GM23338 (cell line): ENCODE measurements around the gene COMMD4. TPM values are rescaled to one million over a fixed set of nuclear protein-coding genes. Genes with fewer than 3 reads are reported as not detected.

Experiments
- ATAC-seq: fragments of 200-7000 bp; cut with Tn5 transposase; 3 replicates; pipeline ENCODE4 v1.9.1; 2020
- DNase-seq: peaks from one replicate; pipeline ENCODE4 v3.0.0-alpha.2; 2015; ENCODE audit warnings: low spot score
- H2AFZ ChIP-seq: fragments of 200-600 bp; sonication (generic); 2 replicates; pipeline ENCODE4 v1.8.0; 2016; ENCODE audit warnings: antibody characterized with exemption, mild to moderate bottlenecking, moderate library complexity
- H3F3A ChIP-seq: fragments of 200-600 bp; sonication (generic); replicated peaks from 2 replicates; pipeline ENCODE4 v1.8.0; 2017; ENCODE audit warnings: antibody characterized with exemption, mixed run types, low read depth
- H3K27ac ChIP-seq: fragments of 200-600 bp; sonication (generic); 2 replicates; pipeline ENCODE4 v1.6.1; 2016; ENCODE audit warnings: low read depth
- H3K27me3 ChIP-seq: fragments of 200-600 bp; sonication (generic); 2 replicates; pipeline ENCODE4 v1.8.0; 2016; ENCODE audit warnings: mild to moderate bottlenecking, mixed run types, moderate library complexity; ENCODE audit not compliant: insufficient read depth
- H3K36me3 ChIP-seq: fragments of 200-600 bp; sonication (generic); 2 replicates; pipeline ENCODE4 v1.8.0; 2016; ENCODE audit warnings: mild to moderate bottlenecking; ENCODE audit not compliant: insufficient read depth
- H3K4me1 ChIP-seq: fragments of 200-600 bp; sonication (generic); 2 replicates; pipeline ENCODE4 v1.8.0; 2016; ENCODE audit warnings: mild to moderate bottlenecking, moderate library complexity; ENCODE audit not compliant: insufficient read depth
- H3K4me2 ChIP-seq: fragments of 200-600 bp; sonication (generic); 2 replicates; pipeline ENCODE4 v1.7.1; 2017; ENCODE audit warnings: mixed run types
- H3K4me3 ChIP-seq: fragments of 200-600 bp; sonication (generic); 2 replicates; pipeline ENCODE4 v1.6.1; 2016; ENCODE audit warnings: mixed run types
- H3K79me2 ChIP-seq: fragments of 200-600 bp; sonication (generic); replicated peaks from 2 replicates; pipeline ENCODE4 v1.8.0; 2017; ENCODE audit warnings: mild to moderate bottlenecking; ENCODE audit not compliant: insufficient read depth
- H3K9me2 ChIP-seq: fragments of 200-600 bp; sonication (generic); 2 replicates; pipeline ENCODE4 v1.8.0; 2017; ENCODE audit not compliant: insufficient read depth
- H4K20me1 ChIP-seq: fragments of 200-600 bp; sonication (generic); replicated peaks from 2 replicates; pipeline ENCODE4 v1.8.0; 2017; ENCODE audit warnings: mild to moderate bottlenecking; ENCODE audit not compliant: insufficient read depth
- H3K27ac Mint-ChIP-seq: 2 replicates; pipeline ENCODE4 v1.8.0; 2020; ENCODE audit warnings: inconsistent platforms, mild to moderate bottlenecking, moderate library complexity, mixed read lengths
- H3K27me3 Mint-ChIP-seq: 3 replicates; pipeline ENCODE4 v1.8.0; 2022; ENCODE audit warnings: low read depth, mild to moderate bottlenecking, moderate library complexity, mixed read lengths, inconsistent platforms; ENCODE audit not compliant: insufficient read depth, poor library complexity
- H3K36me3 Mint-ChIP-seq: 3 replicates; pipeline ENCODE4 v1.8.0; 2021; ENCODE audit warnings: low read depth, mild to moderate bottlenecking, inconsistent platforms, moderate library complexity, mixed read lengths
- H3K4me1 Mint-ChIP-seq: 3 replicates; pipeline ENCODE4 v1.8.0; 2020; ENCODE audit warnings: mild to moderate bottlenecking, inconsistent platforms, mixed read lengths
- H3K4me3 Mint-ChIP-seq: 3 replicates; pipeline ENCODE4 v1.8.0; 2021; ENCODE audit warnings: moderate library complexity, mild to moderate bottlenecking, inconsistent platforms, mixed read lengths
- H3K9me3 Mint-ChIP-seq: 3 replicates; pipeline ENCODE4 v1.8.0; 2020; ENCODE audit warnings: moderate library complexity, mild to moderate bottlenecking, inconsistent platforms, mixed read lengths
- CREB1 ChIP-seq: fragments of 250-450 bp; sonication (Bioruptor Pico); IDR thresholded peaks from 2 replicates; pipeline ENCODE4 v1.5.0; 2020; ENCODE audit warnings: low read depth, mild to moderate bottlenecking, moderate library complexity
- ETS1 ChIP-seq: IDR thresholded peaks from 2 replicates; pipeline ENCODE4 v1.6.1; 2016; ENCODE audit warnings: antibody characterized with exemption
- EZH2 ChIP-seq: fragments of 200-600 bp; sonication (generic); IDR thresholded peaks from one replicate; pipeline ENCODE4 v1.8.0; 2017; ENCODE audit warnings: antibody characterized with exemption, mild to moderate bottlenecking, low read depth; ENCODE audit not compliant: unreplicated experiment
- EZH2phosphoT487 ChIP-seq: fragments of 200-600 bp; sonication (generic); IDR thresholded peaks from one replicate; pipeline ENCODE4 v1.8.1; 2018; ENCODE audit warnings: antibody characterized with exemption; ENCODE audit not compliant: unreplicated experiment
- JUNB ChIP-seq: IDR thresholded peaks from one replicate; pipeline ENCODE4 v1.6.1; 2016; ENCODE audit warnings: antibody characterized with exemption; ENCODE audit not compliant: unreplicated experiment
- NANOG ChIP-seq: IDR thresholded peaks from 2 replicates; pipeline ENCODE4 v1.6.1; 2016; ENCODE audit warnings: antibody characterized with exemption, borderline replicate concordance
- POLR2AphosphoS5 ChIP-seq: IDR thresholded peaks from 2 replicates; pipeline ENCODE4 v1.6.1; 2016; ENCODE audit warnings: antibody characterized with exemption, low read depth
- ZNF114 ChIP-seq: fragments of 250-450 bp; sonication (Bioruptor Pico); IDR thresholded peaks from 2 replicates; pipeline ENCODE4 v1.5.0; 2020; ENCODE audit warnings: mild to moderate bottlenecking, moderate library complexity
- ZNF331 ChIP-seq: fragments of 250-450 bp; sonication (Bioruptor Pico); IDR thresholded peaks from 2 replicates; pipeline ENCODE4 v1.5.0; 2020; ENCODE audit warnings: low read depth, mild to moderate bottlenecking, moderate library complexity
- polyA plus RNA-seq: library from polyadenylated mRNA; unstranded; fragments of >200 nt; fragmentation: Nextera tagmentation; extraction: Ambion mirVana; gene quantifications from 2 replicates; pipeline ENCODE4 v1.2.1, GENCODE V29; 2016
- total RNA-seq: library from RNA; depleted of rRNA; stranded (reverse); fragments of >200 nt; shearing (Covaris generic); gene quantifications from 2 replicates; pipeline ENCODE4 v1.2.3, GENCODE V29; 2014
- TF ChIP-seq, protein P1 (sequence below): IDR thresholded peaks from one replicate; pipeline ENCODE4 v1.6.1; 2018; ENCODE audit warnings: antibody characterized with exemption; ENCODE audit not compliant: unreplicated experiment
- TF ChIP-seq, protein P2 (sequence below), 2 experiments: fragments of 200-600 bp in 1 of 2; sonication (generic) in 1 of 2; conservative IDR thresholded peaks; 2 replicates each; pipeline versions ENCODE4 v1.5.1 to v1.6.1; 2016 to 2017; ENCODE audit warnings: antibody characterized with exemption in 2 of 2, low read depth in 2 of 2, mild to moderate bottlenecking in 2 of 2, moderate library complexity in 1 of 2

COMMD4 gene
- total and polyA plus RNA-seq, 2 experiments from 2014 or later = 131 TPM

DNA sequence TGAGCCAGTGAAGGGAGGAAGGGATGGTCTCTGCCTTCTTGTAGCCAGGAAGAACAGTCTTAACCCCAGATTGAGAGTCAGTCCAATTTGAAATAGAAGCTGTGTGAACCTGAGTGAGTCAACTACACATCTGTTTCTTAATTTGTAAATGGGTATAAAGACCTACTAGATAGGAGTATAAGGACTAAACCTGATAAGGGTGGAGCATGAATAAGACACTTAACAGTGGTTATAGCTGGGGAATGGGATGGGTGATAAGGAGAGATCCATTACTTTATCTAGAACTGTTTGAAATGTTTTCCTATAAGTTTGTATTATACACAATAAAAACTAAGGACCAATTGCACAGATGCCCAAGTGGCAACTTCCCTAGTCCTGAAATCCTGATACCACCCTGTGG is 31.1 kb downstream of the COMMD4 start (continued):
- TF ChIP-seq, protein P1, sequence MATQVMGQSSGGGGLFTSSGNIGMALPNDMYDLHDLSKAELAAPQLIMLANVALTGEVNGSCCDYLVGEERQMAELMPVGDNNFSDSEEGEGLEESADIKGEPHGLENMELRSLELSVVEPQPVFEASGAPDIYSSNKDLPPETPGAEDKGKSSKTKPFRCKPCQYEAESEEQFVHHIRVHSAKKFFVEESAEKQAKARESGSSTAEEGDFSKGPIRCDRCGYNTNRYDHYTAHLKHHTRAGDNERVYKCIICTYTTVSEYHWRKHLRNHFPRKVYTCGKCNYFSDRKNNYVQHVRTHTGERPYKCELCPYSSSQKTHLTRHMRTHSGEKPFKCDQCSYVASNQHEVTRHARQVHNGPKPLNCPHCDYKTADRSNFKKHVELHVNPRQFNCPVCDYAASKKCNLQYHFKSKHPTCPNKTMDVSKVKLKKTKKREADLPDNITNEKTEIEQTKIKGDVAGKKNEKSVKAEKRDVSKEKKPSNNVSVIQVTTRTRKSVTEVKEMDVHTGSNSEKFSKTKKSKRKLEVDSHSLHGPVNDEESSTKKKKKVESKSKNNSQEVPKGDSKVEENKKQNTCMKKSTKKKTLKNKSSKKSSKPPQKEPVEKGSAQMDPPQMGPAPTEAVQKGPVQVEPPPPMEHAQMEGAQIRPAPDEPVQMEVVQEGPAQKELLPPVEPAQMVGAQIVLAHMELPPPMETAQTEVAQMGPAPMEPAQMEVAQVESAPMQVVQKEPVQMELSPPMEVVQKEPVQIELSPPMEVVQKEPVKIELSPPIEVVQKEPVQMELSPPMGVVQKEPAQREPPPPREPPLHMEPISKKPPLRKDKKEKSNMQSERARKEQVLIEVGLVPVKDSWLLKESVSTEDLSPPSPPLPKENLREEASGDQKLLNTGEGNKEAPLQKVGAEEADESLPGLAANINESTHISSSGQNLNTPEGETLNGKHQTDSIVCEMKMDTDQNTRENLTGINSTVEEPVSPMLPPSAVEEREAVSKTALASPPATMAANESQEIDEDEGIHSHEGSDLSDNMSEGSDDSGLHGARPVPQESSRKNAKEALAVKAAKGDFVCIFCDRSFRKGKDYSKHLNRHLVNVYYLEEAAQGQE = no peak
- no peak for TF ChIP-seq CREB1
- no peak for TF ChIP-seq JUNB
- no peak for TF ChIP-seq NANOG
- no peak for TF ChIP-seq EZH2phosphoT487
- no peak for TF ChIP-seq EZH2
- no peak for TF ChIP-seq POLR2AphosphoS5
- no peak for TF ChIP-seq ZNF114 (CRISPR knock-in tag)
- TF ChIP-seq, protein P2, sequence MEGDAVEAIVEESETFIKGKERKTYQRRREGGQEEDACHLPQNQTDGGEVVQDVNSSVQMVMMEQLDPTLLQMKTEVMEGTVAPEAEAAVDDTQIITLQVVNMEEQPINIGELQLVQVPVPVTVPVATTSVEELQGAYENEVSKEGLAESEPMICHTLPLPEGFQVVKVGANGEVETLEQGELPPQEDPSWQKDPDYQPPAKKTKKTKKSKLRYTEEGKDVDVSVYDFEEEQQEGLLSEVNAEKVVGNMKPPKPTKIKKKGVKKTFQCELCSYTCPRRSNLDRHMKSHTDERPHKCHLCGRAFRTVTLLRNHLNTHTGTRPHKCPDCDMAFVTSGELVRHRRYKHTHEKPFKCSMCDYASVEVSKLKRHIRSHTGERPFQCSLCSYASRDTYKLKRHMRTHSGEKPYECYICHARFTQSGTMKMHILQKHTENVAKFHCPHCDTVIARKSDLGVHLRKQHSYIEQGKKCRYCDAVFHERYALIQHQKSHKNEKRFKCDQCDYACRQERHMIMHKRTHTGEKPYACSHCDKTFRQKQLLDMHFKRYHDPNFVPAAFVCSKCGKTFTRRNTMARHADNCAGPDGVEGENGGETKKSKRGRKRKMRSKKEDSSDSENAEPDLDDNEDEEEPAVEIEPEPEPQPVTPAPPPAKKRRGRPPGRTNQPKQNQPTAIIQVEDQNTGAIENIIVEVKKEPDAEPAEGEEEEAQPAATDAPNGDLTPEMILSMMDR (conservative IDR thresholded peaks at IDR 0.05; ENCODE audit: low read depth in 2 of 2) = no peak
- no peak for TF ChIP-seq ETS1

DNA sequence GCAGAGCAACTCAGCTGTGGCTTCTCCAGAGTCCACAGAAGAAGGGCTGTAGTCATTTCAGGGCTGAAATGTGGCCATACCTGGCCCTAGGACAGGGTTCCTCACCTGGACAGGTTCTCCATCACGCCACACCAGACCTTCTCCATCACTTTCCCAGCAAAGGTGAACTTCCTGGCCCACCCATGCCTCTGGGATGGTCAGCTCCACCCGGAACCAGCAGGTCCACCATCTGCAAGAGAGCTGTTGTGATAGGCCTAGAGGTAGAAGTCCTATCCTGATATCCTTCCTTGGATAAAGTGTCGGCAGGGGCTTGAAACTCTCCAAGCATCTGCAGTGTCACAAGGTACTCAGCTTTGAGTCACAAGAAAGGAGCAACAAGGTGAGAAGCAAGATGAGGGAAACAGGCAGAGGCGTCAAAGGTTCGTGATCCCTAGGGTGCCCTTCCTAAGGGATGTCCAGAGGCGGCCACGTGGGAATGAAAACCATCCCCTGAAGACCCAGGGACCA is 31.6 kb downstream of the COMMD4 start:
- Histone ChIP-seq H3K27ac (no peak overlapping the region), H3K4me2 (peak overlapping the region; percentile 85), H3K27me3 (no peaks in the 10 kb centered on the region), H3K36me3 (peaks cover 15% of the 10 kb centered on the region; the same call in 1 of the 2 replicates), H3K4me3 (peak overlapping the region; percentile 87; the same call in 1 of the 2 replicates), H3F3A (peaks cover 26% of the 10 kb centered on the region; the same call in 1 of the 2 replicates), H2AFZ (no peak overlapping the region), H3K4me1 (peaks cover 13% of the 10 kb centered on the region; the same call in 1 of the 2 replicates), H4K20me1 (peaks cover 6% of the 10 kb centered on the region), H3K9me2 (no peaks in the 10 kb centered on the region), H3K79me2 (0 out of 2 replicates have a peak, but pooled peaks cover 6% of the 10 kb centered on the region)
- Mint-ChIP-seq H3K36me3 (peaks cover 56% of the 10 kb centered on the region), H3K4me1 (peaks cover 12% of the 10 kb centered on the region), H3K27ac (no peak overlapping the region), H3K4me3 (peak overlapping the region; percentile 89), H3K27me3 (peaks cover 11% of the 10 kb centered on the region), H3K9me3 (no peaks in the 10 kb centered on the region; the same call in 2 of the 3 replicates)
- no peak for DNase-seq
- no peak for ATAC-seq
- TF ChIP-seq CREB1 = no peak
- TF ChIP-seq POLR2AphosphoS5 = no peak
- no peak for TF ChIP-seq ETS1
- TF ChIP-seq EZH2 = no peak
- no peak for TF ChIP-seq ZNF114 (CRISPR knock-in tag)
- TF ChIP-seq JUNB = no peak
- no peak for TF ChIP-seq ZNF331 (CRISPR knock-in tag)
